ENCODE measurements around the gene RFX8. TPM values are rescaled to one million over a fixed set of nuclear protein-coding genes. Genes with fewer than 3 reads are reported as not detected.

RFX8 gene
- total and polyA plus RNA-seq, 2 of the 13 experiments (the other 11 are each of a cell fraction or from before 2014, with no cell fraction given) = not detected

DNA sequence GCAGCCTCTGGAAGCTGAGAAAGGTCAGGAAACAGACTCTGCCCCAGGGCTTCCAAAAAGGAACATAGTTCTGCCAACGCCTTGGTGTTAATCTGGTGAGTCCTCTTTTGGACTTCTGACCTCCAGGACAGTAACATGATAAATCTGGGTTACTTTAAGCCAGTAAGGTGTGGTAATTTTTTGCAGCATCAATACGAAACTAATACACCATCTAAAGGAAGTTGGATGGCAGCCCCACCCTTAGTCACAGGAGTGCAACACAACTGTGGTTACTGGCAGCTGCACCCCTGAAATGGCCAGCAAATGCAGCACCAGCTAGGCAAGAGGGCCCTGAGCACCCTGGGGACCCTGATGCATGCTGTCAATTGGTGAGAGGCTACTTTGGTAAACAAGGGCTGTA lies 113.4 kb downstream of the RFX8 start (continued):
- TF ChIP-seq, protein P1, sequence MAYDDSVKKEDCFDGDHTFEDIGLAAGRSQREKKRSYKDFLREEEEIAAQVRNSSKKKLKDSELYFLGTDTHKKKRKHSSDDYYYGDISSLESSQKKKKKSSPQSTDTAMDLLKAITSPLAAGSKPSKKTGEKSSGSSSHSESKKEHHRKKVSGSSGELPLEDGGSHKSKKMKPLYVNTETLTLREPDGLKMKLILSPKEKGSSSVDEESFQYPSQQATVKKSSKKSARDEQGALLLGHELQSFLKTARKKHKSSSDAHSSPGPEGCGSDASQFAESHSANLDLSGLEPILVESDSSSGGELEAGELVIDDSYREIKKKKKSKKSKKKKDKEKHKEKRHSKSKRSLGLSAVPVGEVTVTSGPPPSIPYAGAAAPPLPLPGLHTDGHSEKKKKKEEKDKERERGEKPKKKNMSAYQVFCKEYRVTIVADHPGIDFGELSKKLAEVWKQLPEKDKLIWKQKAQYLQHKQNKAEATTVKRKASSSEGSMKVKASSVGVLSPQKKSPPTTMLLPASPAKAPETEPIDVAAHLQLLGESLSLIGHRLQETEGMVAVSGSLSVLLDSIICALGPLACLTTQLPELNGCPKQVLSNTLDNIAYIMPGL (CRISPR knock-in tag; IDR thresholded peaks at IDR 0.05; ENCODE audit: borderline replicate concordance in 1 of 2, low read depth in 1 of 2) = no peak
- TF ChIP-seq ZNF552 (CRISPR knock-in tag; IDR thresholded peaks at IDR 0.05; ENCODE audit: borderline replicate concordance) (no peak), SMAD1 (CRISPR knock-in tag; IDR thresholded peaks at IDR 0.05; ENCODE audit: borderline replicate concordance, low read depth) (no peak)

DNA sequence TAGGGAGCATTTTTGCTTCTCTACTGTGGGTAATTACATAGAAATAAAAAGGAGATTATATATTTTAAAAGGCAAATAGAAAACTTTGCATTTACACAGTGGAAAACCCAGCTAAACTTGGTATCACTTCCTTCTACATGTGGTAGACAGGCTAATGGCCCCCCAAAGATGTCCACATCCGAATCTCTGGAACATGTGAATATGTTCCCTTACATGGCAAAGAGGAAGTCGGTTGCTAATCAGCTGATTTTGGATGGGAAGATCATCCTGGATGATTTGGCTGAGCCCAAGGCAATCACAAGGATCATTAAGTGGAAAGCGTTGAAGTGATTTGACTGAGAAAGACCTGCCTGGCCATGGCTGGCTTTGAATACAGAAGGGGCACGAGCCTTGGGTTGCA lies 113.8 kb downstream of the RFX8 start:
- POLR2A ChIA-PET = no interaction called here
- ATAC-seq (no peak), DNase-seq (ENCODE audit: low spot score) (no peak), FAIRE-seq (no peak)
- Histone ChIP-seq H3K79me2 (ENCODE audit: insufficient read depth, low read length) (no peaks in the 10 kb centered on the region), H3K9ac (ENCODE audit: insufficient read depth, low read depth, low read length) (no peak overlapping the region), H3K4me3 (replicated peaks in 1 of 3; ENCODE audit: insufficient read depth in 1 of 3, low read depth in 2 of 3, low read length in 3 of 3) (no peak overlapping the region), H3K9me3 (ENCODE audit: low read length) (no peaks in the 10 kb centered on the region), H3K27ac (ENCODE audit: extremely low read length, insufficient read depth, low read length) (no peak overlapping the region), H3K36me3 (replicated peaks in 1 of 2; ENCODE audit: control insufficient read depth in 1 of 2, insufficient read depth in 2 of 2, low read length in 2 of 2) (no peaks in the 10 kb centered on the region), H3K27me3 (ENCODE audit: control insufficient read depth in 1 of 2, insufficient read depth in 2 of 2, low read length in 2 of 2) (peaks cover 0 to 18% of the 10 kb centered on the region in 2 experiments; a peak in 4 of 5 replicates), H4K20me1 (ENCODE audit: insufficient read depth, low read length) (no peaks in the 10 kb centered on the region), H3K4me1 (ENCODE audit: insufficient read depth, low read length) (peaks cover 12% of the 10 kb centered on the region), H2AFZ (ENCODE audit: low read length) (no peak overlapping the region), H3K4me2 (ENCODE audit: low read depth, low read length) (no peak overlapping the region)
- CTCF ChIA-PET (ENCODE audit: low intra/inter-chr PET ratio, low total read pairs) = no interaction called here
- WGBS (ENCODE audit: low lambda C conversion rate) = 18% methylated on average over 4 of the region's 4 CpGs
- intact Hi-C loops (cut with micrococcal nuclease; ENCODE audit: unreplicated experiment) (no loop called here), in situ Hi-C loops (cut with HindIII; ENCODE audit: extremely low pct_ligation_motif_present, low pct_unique_long_range_greater_than_20kb) (no loop called here)
- no TSS peak for BruUV-seq (replicated peaks)
- no peak for TF ChIP-seq ZFAT (CRISPR knock-in tag; conservative IDR thresholded peaks at IDR 0.05)
- no peak for TF ChIP-seq RFXANK (CRISPR knock-in tag; IDR thresholded peaks at IDR 0.05)
- no peak for TF ChIP-seq KDM3A (CRISPR knock-in tag; IDR thresholded peaks at IDR 0.05; ENCODE audit: low read depth)
- no peak for TF ChIP-seq ZNF329 (CRISPR knock-in tag; IDR thresholded peaks at IDR 0.05; ENCODE audit: low read depth)
- no peak for TF ChIP-seq REPIN1 (CRISPR knock-in tag; IDR thresholded peaks at IDR 0.05; ENCODE audit: borderline replicate concordance, low read depth)
- TF ChIP-seq, protein P2, sequence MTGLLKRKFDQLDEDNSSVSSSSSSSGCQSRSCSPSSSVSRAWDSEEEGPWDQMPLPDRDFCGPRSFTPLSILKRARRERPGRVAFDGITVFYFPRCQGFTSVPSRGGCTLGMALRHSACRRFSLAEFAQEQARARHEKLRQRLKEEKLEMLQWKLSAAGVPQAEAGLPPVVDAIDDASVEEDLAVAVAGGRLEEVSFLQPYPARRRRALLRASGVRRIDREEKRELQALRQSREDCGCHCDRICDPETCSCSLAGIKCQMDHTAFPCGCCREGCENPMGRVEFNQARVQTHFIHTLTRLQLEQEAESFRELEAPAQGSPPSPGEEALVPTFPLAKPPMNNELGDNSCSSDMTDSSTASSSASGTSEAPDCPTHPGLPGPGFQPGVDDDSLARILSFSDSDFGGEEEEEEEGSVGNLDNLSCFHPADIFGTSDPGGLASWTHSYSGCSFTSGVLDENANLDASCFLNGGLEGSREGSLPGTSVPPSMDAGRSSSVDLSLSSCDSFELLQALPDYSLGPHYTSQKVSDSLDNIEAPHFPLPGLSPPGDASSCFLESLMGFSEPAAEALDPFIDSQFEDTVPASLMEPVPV (CRISPR knock-in tag; IDR thresholded peaks at IDR 0.05) = no peak
- TF ChIP-seq ZIK1 (CRISPR knock-in tag; IDR thresholded peaks at IDR 0.05; ENCODE audit: borderline replicate concordance, low read depth) = no peak
- TF ChIP-seq, protein P3, sequence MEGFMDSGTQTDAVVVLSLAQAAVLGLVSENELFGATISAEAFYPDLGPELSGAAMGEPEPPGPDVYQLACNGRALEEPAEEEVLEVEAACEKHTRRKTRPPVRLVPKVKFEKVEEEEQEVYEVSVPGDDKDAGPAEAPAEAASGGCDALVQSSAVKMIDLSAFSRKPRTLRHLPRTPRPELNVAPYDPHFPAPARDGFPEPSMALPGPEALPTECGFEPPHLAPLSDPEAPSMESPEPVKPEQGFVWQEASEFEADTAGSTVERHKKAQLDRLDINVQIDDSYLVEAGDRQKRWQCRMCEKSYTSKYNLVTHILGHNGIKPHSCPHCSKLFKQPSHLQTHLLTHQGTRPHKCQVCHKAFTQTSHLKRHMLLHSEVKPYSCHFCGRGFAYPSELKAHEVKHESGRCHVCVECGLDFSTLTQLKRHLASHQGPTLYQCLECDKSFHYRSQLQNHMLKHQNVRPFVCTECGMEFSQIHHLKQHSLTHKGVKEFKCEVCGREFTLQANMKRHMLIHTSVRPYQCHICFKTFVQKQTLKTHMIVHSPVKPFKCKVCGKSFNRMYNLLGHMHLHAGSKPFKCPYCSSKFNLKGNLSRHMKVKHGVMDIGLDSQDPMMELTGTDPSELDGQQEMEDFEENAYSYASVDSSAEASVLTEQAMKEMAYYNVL (CRISPR knock-in tag; IDR thresholded peaks at IDR 0.05; ENCODE audit: borderline replicate concordance) = no peak
- TF ChIP-seq RBFOX2 (IDR thresholded peaks at IDR 0.05; ENCODE audit: low read depth, low read length) = no peak
- TF ChIP-seq RBAK (CRISPR knock-in tag; IDR thresholded peaks at IDR 0.05) = no peak
- TF ChIP-seq ZNF891 (CRISPR knock-in tag; IDR thresholded peaks at IDR 0.05) = no peak
- TF ChIP-seq ZNF546 (CRISPR knock-in tag; conservative IDR thresholded peaks at IDR 0.05) = no peak
- TF ChIP-seq, protein P4, sequence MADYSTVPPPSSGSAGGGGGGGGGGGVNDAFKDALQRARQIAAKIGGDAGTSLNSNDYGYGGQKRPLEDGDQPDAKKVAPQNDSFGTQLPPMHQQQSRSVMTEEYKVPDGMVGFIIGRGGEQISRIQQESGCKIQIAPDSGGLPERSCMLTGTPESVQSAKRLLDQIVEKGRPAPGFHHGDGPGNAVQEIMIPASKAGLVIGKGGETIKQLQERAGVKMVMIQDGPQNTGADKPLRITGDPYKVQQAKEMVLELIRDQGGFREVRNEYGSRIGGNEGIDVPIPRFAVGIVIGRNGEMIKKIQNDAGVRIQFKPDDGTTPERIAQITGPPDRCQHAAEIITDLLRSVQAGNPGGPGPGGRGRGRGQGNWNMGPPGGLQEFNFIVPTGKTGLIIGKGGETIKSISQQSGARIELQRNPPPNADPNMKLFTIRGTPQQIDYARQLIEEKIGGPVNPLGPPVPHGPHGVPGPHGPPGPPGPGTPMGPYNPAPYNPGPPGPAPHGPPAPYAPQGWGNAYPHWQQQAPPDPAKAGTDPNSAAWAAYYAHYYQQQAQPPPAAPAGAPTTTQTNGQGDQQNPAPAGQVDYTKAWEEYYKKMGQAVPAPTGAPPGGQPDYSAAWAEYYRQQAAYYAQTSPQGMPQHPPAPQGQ (CRISPR knock-in tag; IDR thresholded peaks at IDR 0.05; ENCODE audit: borderline replicate concordance) = no peak
